G401 (cell line): ENCODE data around the gene RPL19. TPM values are rescaled to one million over a fixed set of nuclear protein-coding genes. Genes with fewer than 3 reads are reported as not detected.

Experiments used
- total RNA-seq: library from RNA; depleted of rRNA; stranded (reverse); fragments of >200 nt; shearing (Covaris generic); gene quantifications from 2 replicates; pipeline ENCODE4 v1.2.3, GENCODE V29; 2014; rRNA removed

Gene RPL19
- total RNA-seq, 1 experiment from 2014 or later: 3,500 TPM

Other genes starting within 250 kb of the RPL19 start
- gene FBXO47, start 232.9 kb upstream of the RPL19 start, total RNA-seq: not detected in 2 replicates
- gene PLXDC1, start 48.6 kb upstream of the RPL19 start, total RNA-seq: 1.5 and 4.7 TPM in 2 replicates
- not detected in 2 replicates for gene ARL5C, start 34.1 kb upstream of the RPL19 start, total RNA-seq
- 6.4 and 7.6 TPM in 2 replicates for gene CACNB1, start 2.6 kb upstream of the RPL19 start, total RNA-seq
- gene STAC2, start 25.7 kb downstream of the RPL19 start, total RNA-seq: 0.03 TPM in 1 of 2 replicates, not detected in the other
- gene FBXL20, start 201.3 kb downstream of the RPL19 start, total RNA-seq: 4.3 and 11.0 TPM in 2 replicates